GM08714 (cell line): ENCODE data around the gene KLHL29.

Experiments used
- H3K4me3 ChIP-seq: fragments of 200-500 bp; sonication (Bioruptor generic); 2 replicates; pipeline ENCODE4 v1.5.1; 2014; ENCODE audit warnings: mild to moderate bottlenecking, low read length, inconsistent platforms
- ZNF274 ChIP-seq: IDR thresholded peaks from 2 replicates; pipeline ENCODE4 v1.6.1; 2012; ENCODE audit warnings: mild to moderate bottlenecking, low read depth, low read length

KLHL29 gene

DNA sequence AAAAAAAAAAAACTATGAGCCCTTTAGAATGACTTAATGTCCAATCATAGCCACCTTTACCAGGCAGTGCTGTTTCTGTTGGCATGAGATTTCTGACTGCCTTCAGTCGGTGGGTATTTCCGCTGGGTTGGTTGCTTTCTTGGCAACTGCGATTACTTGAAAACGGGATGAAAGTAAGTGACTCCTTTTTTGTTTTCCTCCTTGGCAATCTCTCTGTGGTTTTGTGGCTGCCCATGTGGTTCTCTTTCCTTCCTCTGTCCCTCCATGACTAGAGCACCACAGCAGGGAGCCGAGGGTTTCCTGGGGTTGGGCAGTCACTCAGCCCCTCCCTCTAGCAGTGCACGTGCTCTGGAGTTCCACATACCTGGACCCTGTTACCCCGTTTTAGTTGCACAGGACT, 112.1 kb downstream of the KLHL29 start:
- no peak overlapping the region for H3K4me3 ChIP-seq

DNA sequence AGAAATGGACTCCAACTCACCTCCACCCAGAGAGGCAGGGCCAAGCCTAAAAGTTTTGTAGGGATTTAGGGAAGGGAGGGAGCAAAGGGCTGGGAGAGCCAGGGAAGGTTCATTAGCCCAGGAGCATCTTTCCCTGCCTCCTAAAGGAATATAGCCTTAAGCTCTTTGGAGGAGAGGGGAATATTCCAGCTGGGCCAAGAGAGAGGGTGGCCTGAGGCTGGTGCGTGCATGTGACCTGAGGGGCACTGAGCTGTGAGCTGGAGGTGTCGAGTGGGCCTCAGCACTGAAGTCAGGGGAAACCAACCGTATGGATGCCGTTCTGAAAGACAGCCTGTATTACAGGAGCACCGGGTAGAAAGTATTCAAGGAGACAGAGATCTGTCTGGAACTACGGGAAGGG, 112.6 kb downstream of the KLHL29 start:
- no peak for TF ChIP-seq ZNF274
- H3K4me3 ChIP-seq = no peak overlapping the region

More for the DNA sequence above, 112.1 kb downstream of the KLHL29 start:
- TF ChIP-seq ZNF274 = no peak

DNA sequence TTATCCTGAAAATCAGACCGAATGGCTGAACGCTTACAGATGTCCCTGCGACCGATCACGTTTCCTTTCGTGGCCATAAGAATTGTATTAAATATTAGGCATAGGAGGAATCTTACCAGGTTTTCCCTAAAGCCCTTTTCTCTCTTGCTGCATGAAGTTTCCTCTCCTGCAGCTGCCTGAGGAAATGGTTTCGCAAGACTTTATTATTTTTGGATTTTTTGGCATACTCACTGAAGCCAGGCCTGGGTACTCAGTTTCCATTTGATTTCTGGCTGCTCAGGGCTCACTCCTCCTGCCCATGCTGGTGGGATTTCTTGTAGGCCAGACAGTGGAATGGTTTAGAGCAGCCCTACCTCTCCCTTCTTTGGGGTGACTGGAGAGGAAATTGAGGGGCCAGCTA, 114.0 kb downstream of the KLHL29 start:
- no peak overlapping the region for H3K4me3 ChIP-seq
- TF ChIP-seq ZNF274 = no peak

- no peak for TF ChIP-seq ZNF274
- H3K4me3 ChIP-seq = no peak overlapping the region
Measured at GRCh38 chr2:23499439-23499838, 114.5 kb downstream of the KLHL29 start.

- H3K4me3 ChIP-seq = no peak overlapping the region
- TF ChIP-seq ZNF274 = no peak
Measured at GRCh38 chr2:23500836-23501235, 115.9 kb downstream of the KLHL29 start.

DNA sequence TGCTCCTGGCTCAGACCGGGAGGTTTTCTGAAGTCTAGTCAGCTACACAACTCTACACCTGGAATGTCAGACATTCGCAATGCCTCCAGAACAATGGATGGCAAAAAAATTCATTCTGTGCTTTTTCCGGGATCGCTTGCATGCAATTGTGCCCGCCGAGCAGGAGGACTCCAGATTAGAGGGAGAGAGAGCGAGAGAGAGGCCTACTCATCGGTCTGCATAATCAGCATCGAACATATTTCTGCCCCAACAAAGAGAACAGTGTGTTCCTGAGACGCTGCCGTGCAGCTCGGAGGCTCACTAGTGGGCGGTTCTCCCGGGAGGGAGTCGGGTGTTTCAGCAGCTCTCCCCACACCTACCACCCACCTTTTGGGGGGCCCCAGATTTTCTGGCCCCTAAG, 117.1 kb downstream of the KLHL29 start:
- TF ChIP-seq ZNF274 = no peak
- H3K4me3 ChIP-seq = no peak overlapping the region

GRCh38 chr2:23503097-23503496, 118.1 kb downstream of the KLHL29 start:
- no peak overlapping the region for H3K4me3 ChIP-seq
- no peak for TF ChIP-seq ZNF274

GRCh38 chr2:23503682-23504081, 118.7 kb downstream of the KLHL29 start:
- H3K4me3 ChIP-seq = no peak overlapping the region
- TF ChIP-seq ZNF274 = no peak

DNA sequence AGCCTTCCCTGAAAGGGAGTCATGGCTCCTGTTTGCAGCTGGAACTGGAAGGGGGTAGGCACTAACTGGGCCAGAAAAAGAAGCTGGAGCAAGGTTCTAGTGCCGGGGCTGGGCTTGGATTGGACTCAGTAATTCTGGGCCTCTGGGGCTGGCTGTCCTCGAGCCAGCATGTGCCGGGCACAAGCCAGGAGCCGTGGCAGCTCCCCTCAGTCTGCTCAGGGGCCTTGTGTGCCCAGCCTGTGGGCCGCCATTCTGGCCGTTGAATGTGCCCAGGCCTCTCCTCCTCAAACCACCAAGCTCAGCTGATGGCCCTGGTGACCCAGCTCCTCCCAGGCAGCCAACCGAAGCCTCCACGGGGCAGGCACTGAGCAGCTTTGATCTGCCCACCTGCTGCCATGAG, 119.6 kb downstream of the KLHL29 start:
- TF ChIP-seq ZNF274 = no peak

DNA sequence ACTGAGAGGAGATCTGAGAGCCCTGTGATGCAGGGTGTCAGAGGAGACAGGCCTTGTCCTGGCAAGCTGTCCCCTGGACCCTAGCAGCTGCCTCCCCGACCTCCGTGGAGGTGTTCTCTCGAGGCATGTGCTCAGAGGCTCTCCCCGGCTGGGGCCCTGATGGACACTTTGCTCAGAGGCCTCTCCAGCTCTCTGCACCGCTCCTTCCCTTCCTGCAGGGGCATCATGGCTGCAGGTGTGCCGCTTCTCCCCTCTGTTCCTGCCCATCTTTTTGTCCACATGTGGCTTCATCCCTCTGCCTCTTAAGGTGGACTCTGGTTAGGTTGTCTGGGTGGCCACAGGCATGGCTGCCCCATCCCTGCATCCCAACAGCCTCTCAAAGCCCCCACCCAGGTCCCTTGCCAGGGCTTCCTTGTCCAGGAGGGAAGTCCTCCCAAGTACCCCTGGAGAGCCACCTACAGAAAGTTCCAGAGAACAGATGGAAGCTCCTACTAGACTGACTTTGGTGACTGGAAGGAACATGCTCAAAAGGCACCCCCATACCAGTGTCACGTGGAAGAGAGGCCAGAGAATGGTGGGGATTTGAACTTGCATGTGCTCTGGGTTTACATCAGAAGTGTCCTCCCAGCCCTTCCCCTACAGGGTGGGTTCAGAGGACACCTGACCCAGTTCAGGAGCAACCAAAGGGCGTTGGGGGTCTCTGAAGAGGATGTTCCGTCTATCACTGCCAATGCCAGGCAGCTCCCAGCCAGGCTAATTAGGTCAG, 120.4 kb downstream of the KLHL29 start:
- no peak overlapping the region for H3K4me3 ChIP-seq
- TF ChIP-seq ZNF274 = no peak

More for the DNA sequence above, 119.6 kb downstream of the KLHL29 start:
- H3K4me3 ChIP-seq = no peak overlapping the region

DNA sequence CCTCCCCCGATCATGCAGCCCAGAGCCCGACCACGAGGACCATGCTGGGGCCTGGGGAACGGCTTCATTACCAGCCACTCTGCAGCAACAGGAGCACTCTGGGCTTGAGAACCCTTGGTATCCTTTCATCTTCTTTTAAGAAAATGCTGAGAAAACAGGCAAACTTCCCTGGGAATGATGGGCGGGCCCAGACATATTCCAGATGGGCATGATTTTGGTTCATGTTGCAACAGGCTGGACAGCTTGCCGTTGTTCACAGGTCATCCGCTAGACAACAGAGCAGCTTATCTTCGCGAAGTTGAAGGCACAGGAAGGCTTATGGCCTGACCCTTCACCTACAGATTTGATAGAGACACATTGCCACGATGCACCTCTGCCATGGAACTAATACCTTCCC, 121.0 kb downstream of the KLHL29 start:
- H3K4me3 ChIP-seq = no peak overlapping the region
- no peak for TF ChIP-seq ZNF274

GRCh38 chr2:23506531-23507266, 121.7 kb downstream of the KLHL29 start:
- TF ChIP-seq ZNF274 = no peak
- no peak overlapping the region for H3K4me3 ChIP-seq

- no peak overlapping the region for H3K4me3 ChIP-seq
- TF ChIP-seq ZNF274 = no peak
Measured at GRCh38 chr2:23507267-23508065, 122.5 kb downstream of the KLHL29 start.

DNA sequence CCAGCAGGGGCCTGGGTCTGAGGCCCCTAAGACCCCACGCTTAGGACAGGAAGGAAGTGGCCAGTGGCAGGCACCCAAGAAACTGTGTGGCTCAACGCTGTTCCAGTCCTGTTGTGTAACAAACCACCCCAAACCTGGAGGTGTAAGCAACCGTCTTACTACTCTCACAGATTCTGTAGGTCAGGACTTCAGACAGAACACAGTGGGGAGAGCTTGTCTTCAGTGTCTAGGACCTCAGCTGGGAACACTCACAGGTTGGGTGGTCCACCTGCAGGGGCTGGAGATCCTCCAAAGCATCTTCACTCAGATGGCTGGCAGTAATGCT, 123.0 kb downstream of the KLHL29 start:
- TF ChIP-seq ZNF274 = no peak
- H3K4me3 ChIP-seq = no peak overlapping the region

GRCh38 chr2:23509103-23509502, 124.1 kb downstream of the KLHL29 start:
- TF ChIP-seq ZNF274 = no peak
- H3K4me3 ChIP-seq = no peak overlapping the region
